Activated T-cell treated with anti-CD3 and anti-CD28 coated beads for 1 hour (primary cell): ENCODE measurements around the gene PAQR6.

ENCODE experiments used
- DNase-seq: peaks from one replicate; pipeline ENCODE4 v3.0.0-alpha.2; 2020; ENCODE audit warnings: low read depth

PAQR6 gene

DNA sequence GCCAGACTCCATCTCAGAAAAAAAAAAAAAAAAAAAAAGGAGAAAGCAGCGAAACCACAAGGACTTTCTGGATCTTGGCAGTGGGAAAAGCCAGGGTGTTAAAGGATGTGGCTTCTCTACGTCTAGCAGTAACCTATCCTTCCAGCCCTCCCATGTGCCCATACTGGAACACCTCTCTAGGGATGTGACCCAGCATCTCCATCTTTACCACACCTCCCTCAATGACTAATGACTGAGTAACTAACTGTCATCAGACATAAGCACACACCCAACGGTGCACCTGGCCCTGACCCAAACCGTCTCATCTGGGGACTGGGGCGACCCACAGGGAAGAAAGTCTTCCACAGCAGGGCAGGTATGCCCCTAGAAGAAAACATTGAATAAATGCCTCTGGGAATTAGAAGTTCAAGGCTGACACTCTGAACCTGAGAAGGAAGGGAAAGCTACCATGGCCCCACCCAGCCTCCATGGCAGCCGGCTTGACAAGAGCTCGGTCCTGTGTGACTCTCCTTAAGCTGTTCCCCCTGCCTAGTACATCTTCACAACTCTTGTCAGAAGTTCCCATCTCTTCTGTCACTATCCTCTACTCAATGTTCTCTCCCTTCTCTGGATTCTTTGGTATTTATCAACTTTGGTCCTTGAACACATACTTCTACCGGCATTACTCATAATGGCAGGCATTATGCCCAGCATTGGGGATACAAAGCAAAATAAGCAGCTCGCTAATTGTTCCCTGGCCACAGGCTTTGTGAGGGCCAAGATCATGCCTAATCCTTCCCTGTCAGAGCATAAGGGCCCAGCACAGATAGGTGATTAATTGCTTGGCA is 14.8 kb upstream of the PAQR6 start:
- DNase-seq = no peak

DNA sequence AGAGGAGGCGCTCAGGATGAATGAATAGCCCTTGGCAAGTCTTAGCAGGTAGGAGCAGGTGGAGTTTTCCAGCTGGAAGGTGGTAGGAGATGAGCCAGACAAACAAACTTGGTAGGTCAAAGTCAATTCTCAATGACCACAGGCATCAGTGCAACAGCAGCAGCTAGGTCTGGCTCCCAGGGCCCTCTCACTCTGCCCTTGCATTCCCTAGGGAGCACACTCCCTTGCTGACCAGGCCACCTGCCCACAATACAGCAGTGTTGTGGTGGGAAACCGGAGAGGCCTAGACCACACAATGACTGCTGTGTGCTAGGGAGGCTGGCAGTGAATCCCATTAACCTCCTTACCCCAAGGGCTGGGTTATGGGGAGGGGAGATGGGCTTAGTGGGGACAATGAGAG is 13.0 kb upstream of the PAQR6 start:
- no peak for DNase-seq

DNA sequence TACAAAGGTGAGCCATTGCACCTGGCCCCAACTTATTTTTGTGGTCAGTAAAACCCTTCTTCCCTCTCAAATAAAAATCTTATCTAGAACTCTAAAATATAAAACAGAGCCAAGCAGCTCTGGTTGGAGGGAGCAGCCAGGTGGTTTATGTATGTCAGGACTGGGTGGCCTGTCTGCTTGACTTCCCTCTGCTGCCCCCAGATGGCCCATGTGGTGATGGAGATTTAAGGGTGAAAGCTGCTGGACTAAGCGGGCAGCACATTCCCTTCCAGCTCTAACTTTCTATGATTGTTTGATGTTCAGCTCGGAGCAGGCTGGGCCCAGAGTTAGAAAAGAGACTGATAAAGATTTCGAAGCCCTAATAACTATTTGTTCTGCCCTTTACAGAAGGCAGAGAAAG is 11.9 kb upstream of the PAQR6 start:
- DNase-seq = no peak

DNA sequence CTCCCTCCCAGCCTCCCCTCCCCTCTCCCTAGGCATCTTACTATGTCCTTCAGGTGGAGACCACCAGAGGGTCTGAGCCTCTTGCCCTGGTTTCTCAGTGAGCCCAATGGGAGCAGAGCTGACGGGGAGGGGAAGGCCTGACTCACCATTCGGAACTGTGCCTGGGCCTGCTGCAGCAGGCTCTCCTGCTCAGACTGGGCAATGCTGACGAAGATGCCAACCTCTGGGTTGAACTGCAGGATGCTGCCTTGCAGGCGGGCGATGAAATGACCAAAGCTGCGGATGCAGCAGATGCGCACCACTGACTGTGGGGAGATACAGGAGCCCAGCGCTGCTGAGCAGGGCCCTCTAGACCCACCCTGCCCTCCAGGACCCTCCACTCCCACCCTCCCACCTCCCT is 11.0 kb upstream of the PAQR6 start:
- DNase-seq = no peak

DNA sequence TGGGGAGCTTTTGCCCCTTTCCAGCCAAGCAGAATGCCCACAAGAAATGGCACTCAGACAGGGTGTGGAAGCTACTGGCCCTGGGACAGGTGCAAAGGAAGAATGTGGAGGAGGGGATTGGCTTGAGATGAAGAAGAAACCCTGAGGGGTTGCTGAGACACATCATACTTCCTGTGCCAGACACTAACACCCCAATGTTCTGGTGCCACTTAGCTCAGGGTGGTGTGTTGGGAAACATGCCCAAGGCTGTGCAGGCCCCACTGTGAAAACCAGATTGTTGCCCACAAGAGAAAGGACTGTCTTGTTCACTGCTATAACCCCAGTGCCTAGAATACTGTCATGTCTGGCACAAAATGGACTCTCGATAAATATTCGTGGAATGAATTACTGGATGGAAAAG is 9.9 kb upstream of the PAQR6 start:
- DNase-seq = no peak

DNA sequence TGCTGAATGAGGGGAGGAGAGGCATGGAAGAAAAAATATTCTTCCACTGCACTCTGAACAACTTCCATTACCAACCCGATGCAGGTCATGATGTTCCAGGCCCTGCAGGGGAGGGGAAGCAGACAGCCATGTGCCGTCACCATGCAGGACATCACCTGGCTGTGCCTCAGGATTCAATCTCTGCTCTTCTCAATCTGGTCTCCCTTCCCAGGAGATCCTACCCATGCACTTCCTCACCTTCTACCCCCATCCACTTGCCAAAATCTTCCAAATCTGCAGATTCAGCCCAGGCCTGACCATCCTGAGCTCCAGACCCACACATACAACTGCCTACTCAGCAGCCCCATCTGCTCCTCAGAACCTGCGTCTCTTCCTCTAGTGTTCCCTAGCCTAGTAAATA is 5.8 kb upstream of the PAQR6 start:
- no peak for DNase-seq

DNA sequence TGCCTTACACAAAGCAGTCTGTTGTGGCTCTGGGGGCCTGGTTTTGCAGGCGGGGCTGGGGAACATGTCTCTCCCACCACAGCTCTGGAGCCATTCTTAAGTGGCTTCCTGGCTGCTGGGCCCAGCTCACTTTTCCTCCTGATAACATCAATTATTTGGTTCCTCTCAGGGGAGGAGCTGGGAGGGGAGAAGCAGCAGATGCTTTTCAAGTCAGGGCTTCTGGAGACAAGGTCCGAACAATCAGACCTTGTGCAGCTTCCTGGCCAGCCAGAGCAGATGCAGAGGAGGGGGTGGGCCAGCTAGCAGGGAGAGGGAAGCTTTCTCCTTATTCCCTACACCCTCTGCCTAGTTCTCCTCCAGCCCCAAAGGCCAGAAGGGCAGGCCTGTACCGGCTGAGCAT is 3.7 kb upstream of the PAQR6 start:
- DNase-seq = no peak

DNA sequence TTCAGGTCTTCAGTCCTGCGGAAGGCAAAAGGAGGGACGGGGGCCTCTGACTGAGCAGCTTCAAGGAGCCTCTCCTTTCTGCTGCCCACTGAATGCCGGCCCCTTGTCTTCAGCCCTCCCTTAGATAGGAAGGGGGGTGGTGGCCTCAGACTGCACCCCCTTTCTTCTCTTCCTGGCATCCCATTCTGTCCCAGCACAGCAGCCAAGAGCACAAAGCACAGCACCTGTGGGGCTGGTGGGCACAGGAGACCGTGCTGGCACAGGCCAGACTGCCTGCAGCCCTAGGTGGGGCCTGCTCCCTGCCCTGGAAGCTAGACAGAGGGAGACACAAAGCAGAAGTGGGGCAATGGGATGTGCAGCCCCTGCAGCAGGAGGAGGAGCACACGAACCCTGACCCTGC is 1.7 kb upstream of the PAQR6 start:
- DNase-seq = no peak

DNA sequence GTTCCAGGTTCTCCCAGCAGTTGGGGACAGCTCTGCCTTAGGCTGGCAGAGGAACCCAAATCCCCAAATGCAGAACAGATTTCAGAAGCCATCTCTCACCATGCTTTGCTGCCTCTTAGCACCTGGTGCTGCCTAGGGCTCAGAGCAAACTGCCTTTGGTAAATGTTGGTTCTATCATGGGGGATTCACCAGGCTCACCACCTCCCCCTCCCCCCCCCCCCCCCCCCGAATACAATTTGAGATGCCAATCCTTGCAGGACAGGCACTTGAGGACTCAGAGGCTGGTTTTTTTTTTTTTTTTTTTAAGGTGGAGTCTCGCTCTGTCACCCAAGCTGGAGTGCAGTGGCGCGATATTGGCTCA is 447 bp upstream of the PAQR6 start:
- DNase-seq = no peak

DNA sequence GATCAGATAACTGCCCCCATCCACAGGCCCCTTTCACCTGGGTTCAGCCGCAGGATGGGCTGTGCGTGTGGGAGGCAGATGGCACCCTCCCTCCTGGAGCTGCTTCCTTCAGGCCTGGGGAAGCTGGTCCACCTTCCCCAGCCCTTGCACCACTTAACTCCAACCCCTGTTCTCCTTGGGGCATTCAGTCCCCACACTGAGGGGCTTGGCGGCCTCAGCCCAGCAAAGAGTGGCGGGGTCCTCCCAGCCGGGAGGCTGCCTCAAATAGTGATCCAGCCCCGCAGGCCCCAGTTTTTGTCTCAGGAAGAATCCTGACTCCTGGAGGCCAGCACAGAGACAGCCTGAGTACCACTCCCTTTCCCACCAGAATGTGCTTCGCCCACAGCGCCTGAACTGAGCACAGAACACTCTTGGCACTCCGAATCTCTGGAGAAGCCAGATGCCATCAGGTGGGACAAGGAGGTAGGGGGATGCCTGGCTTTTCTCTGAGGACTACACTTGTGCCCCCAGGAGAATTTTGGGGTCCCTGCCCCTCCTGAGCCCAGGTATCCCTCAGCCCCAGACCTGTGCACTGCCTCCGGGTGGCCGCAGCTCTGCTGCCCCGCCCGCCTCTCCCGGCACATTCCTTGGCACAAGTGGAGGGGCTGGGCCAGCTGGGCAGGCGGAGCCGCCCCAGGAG is 936 bp downstream of the PAQR6 start:
- DNase-seq = no peak

DNA sequence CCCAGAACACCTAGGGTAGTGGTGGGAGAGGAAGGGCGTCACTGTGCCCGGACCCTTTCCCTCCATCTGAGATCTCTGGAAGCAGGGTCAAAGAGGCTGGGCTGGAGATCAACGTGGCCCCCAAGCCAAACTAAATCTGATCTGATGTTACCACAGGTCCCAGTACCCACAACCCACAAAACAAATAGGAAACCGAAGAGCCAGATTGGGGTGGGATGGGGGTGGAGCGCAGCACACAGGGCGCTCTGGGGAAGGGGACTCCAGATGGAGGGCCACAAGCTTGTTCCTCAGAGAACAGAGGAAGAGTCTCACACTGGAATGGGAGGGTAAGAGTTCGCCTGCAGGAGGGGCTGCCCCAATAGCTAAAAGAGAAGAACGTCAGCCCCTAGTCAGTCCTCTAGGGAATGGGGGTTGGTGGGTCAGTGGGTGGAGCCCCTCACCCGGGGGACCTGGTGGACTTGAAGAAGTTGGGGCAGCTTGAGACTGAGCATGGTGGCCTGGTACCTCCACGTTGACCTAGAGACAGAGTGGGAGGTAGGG is 1.5 kb downstream of the PAQR6 start:
- no peak for DNase-seq

DNA sequence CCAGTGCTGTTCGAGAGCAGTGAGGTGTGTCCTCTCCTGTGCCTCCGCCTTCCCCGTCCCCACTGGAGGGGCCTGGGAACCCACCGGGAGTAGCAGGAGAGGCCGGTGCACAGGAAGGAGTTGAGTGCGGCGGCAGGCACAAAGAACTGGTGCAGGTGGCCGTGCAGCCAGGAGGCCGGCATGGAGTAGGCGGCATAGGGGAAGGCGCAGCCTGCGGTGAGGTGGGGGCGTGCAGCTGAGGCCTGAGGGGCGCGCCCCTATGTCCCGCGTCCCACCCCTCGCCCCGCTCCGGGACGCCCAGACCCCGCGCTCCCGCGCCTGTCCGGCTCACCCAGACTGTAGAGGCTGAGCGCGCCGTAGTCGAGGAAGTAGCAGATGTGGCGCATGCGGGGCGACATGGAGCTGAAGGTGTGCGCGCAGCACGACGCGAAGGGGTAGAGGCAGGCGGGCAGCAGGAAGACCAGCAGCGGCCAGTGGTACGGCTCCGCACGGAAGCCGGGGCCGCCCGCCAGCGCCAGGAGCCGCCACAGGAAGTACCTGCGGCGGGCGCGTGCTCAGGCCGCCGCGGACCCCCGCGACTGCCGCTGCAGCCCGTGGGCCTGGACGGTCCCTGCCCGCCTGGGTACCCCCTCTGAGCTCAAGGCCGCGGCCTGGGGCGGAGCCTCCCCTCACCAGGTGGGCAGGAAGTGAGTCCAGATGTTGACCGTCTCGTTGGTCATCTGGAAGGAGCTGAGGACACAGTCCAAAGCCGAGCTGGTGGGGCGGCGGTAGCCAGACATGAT is 2.2 kb downstream of the PAQR6 start:
- DNase-seq = peak; percentile 22

DNA sequence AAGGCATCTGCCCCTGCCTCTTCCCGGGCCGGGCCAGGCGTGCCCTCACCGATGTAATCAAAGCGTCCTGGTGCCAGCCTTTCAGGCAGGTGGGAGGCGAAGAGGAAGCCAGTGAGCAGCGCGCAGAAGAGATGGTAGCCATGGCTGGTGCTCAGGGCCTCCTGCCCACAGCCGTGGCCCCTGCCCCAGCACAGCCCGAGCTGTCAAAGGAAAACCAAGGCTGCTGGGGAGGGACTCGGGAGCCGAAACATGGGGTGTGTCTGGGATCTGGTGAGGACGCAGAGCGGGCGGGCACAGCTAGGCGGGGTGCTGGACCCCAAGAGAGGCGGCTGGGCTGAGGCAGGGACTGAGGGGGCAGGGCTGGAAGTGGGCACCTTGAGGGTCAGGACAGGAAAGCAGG is 3.1 kb downstream of the PAQR6 start:
- DNase-seq = no peak

DNA sequence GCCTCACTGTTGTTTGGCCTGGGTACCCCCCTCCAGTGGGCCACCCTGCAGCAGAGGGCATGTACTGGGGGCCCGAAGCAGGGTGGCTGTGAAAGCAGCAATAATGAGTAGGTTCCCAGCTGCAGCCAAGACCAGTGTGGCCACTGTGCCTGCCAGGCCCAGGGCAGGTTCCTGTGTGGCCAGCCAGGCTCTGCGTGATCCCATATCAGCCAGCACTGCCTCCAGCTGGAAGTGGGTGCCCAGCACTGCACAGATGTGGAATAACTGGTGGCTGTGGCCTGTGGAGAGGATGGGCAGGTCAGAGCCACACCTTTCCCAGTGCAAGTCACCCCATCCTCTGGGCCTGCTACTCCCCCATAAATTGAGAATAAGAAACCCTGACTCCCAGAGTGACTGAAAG is 3.7 kb downstream of the PAQR6 start:
- DNase-seq = no peak

DNA sequence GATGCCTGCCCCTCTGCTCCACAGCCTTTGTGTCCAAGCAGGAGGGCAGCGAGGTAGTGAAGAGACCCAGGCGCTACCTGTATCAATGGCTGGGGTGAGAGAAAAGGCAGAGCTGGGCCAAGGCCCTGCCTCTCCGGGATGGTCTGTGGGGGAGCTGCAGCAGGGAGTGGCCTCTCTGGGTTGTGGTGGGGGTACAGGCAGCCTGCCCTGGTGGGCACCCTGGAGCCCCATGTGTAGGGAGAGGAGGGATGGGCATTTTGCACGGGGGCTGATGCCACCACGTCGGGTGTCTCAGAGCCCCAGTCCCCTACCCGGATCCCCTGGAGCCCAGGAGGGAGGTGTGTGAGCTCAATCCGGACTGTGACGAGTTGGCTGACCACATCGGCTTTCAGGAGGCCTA is 5.1 kb downstream of the PAQR6 start:
- no peak for DNase-seq

DNA sequence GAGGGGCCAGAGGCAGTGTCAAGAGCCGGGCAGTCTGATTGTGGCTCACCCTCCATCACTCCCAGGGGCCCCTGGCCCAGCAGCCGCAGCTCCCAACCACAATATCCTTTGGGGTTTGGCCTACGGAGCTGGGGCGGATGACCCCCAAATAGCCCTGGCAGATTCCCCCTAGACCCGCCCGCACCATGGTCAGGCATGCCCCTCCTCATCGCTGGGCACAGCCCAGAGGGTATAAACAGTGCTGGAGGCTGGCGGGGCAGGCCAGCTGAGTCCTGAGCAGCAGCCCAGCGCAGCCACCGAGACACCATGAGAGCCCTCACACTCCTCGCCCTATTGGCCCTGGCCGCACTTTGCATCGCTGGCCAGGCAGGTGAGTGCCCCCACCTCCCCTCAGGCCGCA is 5.9 kb downstream of the PAQR6 start, which contains the start of gene BGLAP:
BGLAP (plus strand) TSS at position 259 of the 400 bp plus-strand sequence; CDS start at position 307, 48 bp downstream.
- DNase-seq = no peak

DNA sequence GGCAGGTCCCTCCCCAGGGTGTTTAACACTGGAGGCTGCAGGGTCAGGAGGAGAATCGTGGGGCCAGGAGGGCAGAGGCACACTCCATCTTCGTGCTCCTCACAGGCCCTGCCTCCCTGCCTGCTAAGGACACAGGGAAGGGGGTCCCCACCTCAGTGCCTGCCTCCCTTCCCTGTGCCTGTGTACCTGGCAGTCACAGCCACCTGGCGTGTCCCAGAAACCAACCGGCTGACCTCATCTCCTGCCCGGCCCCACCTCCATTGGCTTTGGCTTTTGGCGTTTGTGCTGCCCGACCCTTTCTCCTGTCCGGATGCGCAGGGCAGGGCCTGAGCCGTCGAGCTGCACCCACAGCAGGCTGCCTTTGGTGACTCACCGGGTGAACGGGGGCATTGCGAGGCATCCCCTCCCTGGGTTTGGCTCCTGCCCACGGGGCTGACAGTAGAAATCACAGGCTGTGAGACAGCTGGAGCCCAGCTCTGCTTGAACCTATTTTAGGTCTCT is 6.5 kb downstream of the PAQR6 start:
- DNase-seq = no peak

DNA sequence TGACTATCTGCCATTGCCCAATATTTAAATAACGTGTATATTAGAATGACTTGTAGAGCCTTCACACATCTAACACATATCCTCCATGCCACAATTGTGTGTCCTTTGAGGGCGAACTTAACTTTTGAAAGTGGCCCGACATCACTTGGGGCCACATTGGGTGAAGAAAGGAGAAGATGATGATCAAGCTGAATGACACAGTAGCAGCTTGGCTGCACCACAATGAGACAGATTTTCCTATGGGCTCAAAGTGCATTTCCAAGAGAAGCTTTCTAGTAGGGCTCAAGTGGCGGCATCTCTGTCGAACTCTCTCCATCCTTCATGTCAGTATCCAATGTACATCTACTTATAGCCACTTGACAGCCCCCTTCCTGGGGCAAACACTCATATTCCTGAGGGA is 9.6 kb downstream of the PAQR6 start:
- DNase-seq = no peak

DNA sequence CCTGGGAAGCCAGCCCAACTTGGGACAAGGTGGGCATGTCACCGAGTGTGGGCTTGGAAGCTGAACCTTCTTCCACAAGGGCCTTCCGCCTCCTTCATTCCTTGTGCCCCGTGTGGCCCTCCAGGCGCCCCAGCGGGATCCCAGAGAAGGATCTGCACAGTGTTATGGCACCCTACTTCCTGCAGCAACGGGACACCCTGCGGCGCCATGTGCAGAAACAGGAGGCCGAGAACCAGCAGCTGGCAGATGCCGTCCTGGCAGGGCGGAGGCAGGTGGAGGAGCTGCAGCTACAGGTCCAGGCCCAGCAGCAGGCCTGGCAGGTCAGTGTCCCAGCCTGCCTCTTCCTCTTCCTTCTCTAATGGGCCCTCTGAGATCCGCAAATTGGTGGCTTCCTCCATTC is 11.7 kb downstream of the PAQR6 start:
- no peak for DNase-seq

DNA sequence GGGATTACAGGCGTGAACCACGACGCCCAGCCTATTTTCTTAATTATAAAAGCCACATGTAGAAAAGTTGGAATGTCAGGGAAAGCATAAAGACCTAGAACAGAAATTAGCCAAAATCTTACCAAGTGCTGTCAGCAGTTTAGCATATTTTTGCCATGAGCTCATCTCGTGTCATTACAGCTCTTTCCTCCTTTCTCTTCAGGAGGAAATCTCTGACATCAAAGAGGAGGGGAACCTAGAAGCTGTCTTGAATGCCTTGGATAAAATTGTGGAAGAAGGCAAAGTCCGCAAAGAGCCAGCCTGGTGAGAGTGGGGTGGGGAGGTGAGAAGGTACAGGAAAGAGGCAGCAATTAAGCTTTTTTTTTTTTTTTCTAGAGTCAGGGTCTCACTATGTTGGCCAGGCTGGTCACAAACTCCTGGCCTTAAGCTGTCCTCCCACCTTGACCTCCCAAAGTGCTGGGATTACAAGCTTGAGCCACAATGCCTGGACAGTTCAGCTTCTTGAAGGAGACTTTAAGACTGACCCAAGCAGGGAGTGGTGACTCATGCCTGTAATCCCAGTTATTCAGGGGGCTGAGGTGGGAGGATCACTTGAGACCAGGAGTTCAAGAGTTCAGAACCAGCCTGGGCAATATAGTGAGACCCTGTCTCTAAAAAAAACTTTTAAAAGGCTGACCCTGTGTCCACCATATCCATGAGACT is 14.3 kb downstream of the PAQR6 start:
- DNase-seq = no peak

DNA sequence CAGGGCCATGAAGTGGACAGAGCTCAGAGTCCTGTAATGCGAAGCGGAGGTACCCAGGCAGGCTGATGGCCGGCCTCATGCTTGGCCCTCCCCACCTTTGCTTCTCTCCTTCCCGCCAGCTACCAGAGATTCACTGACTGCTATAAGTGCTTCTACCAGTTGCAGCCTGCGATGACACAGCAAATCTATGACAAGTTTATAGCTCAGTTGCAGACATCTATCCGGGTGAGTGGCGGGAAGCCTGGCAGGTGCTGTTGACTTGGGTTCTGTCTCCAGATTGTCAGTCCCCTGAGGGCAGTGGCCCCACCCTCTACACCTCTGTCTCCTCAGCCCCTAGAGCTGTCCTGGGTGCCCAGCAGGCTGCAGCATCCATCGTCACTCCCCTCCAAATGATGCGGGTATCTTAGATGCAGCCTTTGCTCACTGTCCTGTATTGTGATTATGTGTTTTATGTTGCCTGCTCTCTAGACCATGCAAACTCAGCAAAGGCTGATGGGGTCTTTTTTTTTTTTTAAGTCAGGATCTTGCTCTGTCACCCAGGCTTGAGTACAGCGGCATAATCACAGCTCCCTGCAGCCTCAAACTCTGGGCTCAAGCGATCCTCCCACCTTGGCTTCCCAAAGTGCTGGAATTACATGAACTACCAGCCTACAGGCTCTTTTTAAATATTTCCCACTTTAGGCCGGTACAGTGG is 15.5 kb downstream of the PAQR6 start:
- no peak for DNase-seq
